Naive thymus-derived CD8-positive, alpha-beta T cell (primary cell): ENCODE results near the gene BLM. TPM values are rescaled to one million over a fixed set of nuclear protein-coding genes. Genes with fewer than 3 reads are reported as not detected.
"Not testable (repeated sequence)": the region's sequence is repeated elsewhere in the genome, so short reads cannot be mapped to it uniquely, and the experiment has no call there.

Experiments
- ATAC-seq, 2 donors: fragments of 150-1000 bp; cut with Tn5 transposase in 1 of 2; sonication (Bioruptor Pico), chemical (Tn5 transposase) in 1 of 2; 1 replicate in 1 of 2; 2 replicates in 1 of 2; pipeline ENCODE4 v1.10.0; 2021; ENCODE audit warnings: mild to moderate bottlenecking in 2 of 2, moderate library complexity in 2 of 2
- POLR2A ChIA-PET: fragments of 350-600 bp; sonication (Branson Sonifier 250); formaldehyde crosslinking; loops from one replicate; lab custom pipeline; 2021; ENCODE audit warnings: antibody characterized with exemption; lab: Charles Lee
- DNase-seq, 10 donors: peaks; one replicate each; pipeline versions ENCODE4 v3.0.0 to v3.0.0-alpha.2; 2020 to 2022
- H3K27ac Mint-ChIP-seq, 10 donors: one replicate each; pipeline ENCODE4 v1.8.0; 2020 to 2022; ENCODE audit warnings: mild to moderate bottlenecking in 10 of 10, mixed read lengths in 10 of 10, moderate library complexity in 4 of 10, inconsistent platforms in 1 of 10
- H3K27me3 Mint-ChIP-seq, 5 donors: one replicate each; pipeline ENCODE4 v1.8.0; 2021 to 2022; ENCODE audit warnings: mixed read lengths in 5 of 5
- H3K36me3 Mint-ChIP-seq, 3 donors: one replicate each; pipeline ENCODE4 v1.8.0; 2020 to 2022; ENCODE audit warnings: mixed read lengths in 3 of 3, mild to moderate bottlenecking in 2 of 3, inconsistent platforms in 1 of 3
- H3K4me1 Mint-ChIP-seq, 4 donors: one replicate each; pipeline ENCODE4 v1.8.0; 2021 to 2022; ENCODE audit warnings: mixed read lengths in 4 of 4
- H3K4me3 Mint-ChIP-seq, 10 donors: one replicate each; pipeline ENCODE4 v1.8.0; 2020 to 2022; ENCODE audit warnings: mild to moderate bottlenecking in 10 of 10, mixed read lengths in 10 of 10, moderate library complexity in 6 of 10, inconsistent platforms in 1 of 10
- H3K9me3 Mint-ChIP-seq, 9 donors: one replicate each; pipeline ENCODE4 v1.8.0; 2020 to 2022; ENCODE audit warnings: mixed read lengths in 9 of 9, mild to moderate bottlenecking in 3 of 9, inconsistent platforms in 1 of 9, moderate library complexity in 1 of 9
- polyA plus RNA-seq, 3 donors: library from polyadenylated mRNA; unstranded; fragments of 300-500 nt; fragmentation: Illumina TruSeq; gene quantifications; one replicate each; pipeline ENCODE4 v1.2.3, GENCODE V29; 2021
- total RNA-seq, 8 experiments: library from RNA in 2 of 8; stranded (reverse) in 2 of 8; gene quantifications; one replicate each; pipeline ENCODE4 v1.2.3 and lab custom pipeline; 2021 to 2026

Gene BLM
- total and polyA plus RNA-seq, 5 experiments from 2014 or later: 2.6 to 7.1 (median 4.1) TPM

GRCh38 chr15:90711842-90712241 is 5.3 kb upstream of the BLM start:
- no peak for ATAC-seq
- Mint-ChIP-seq H3K4me3 (no peak overlapping the region), H3K4me1 (peaks cover 12 to 31% (median 28%) of the 10 kb centered on the region in 4 donors), H3K27ac (peak overlapping the region in 3 of 10 donors; percentile 3 to 81 (median 23)), H3K36me3 (no peaks in the 10 kb centered on the region), H3K9me3 (no peaks in the 10 kb centered on the region), H3K27me3 (no peaks in the 10 kb centered on the region)
- DNase-seq: no peak
- POLR2A ChIA-PET: interaction anchor here (0.6 to 0.7 kb wide), 4 partner anchors 12 to 214 kb away, joined by 3 to 4 read pairs (median 4); no protein-coding TSS in a partner anchor

GRCh38 chr15:90713081-90713480 is 4.1 kb upstream of the BLM start:
- ATAC-seq (no peak), DNase-seq (no peak)
- Mint-ChIP-seq H3K4me1 (peaks cover 17 to 40% (median 37%) of the 10 kb centered on the region in 4 donors), H3K4me3 (no peak overlapping the region), H3K36me3 (no peaks in the 10 kb centered on the region), H3K9me3 (no peaks in the 10 kb centered on the region), H3K27ac (peak overlapping the region in 1 of 10 donors; percentile 24), H3K27me3 (no peaks in the 10 kb centered on the region)
- POLR2A ChIA-PET: no interaction called here

GRCh38 chr15:90716317-90716975 is 700 bp upstream of the BLM start:
- ATAC-seq (no peak), DNase-seq (peak in 1 of 10 donors; percentile 0)
- Mint-ChIP-seq H3K4me1 (peaks cover 14 to 36% (median 34%) of the 10 kb centered on the region in 4 donors), H3K27ac (peak overlapping the region; percentile 91 to 98 (median 94)), H3K9me3 (no peaks in the 10 kb centered on the region), H3K36me3 (no peaks in the 10 kb centered on the region), H3K4me3 (peak overlapping the region; percentile 95 to 98 (median 96)), H3K27me3 (no peaks in the 10 kb centered on the region)
- POLR2A ChIA-PET: interaction anchor here (0.5 to 2.3 kb wide), 14 partner anchors 45 to 1560 kb away, joined by 3 to 11 read pairs (median 4); partner anchors contain the start of genes HDDC3 and MAN2A2

DNA sequence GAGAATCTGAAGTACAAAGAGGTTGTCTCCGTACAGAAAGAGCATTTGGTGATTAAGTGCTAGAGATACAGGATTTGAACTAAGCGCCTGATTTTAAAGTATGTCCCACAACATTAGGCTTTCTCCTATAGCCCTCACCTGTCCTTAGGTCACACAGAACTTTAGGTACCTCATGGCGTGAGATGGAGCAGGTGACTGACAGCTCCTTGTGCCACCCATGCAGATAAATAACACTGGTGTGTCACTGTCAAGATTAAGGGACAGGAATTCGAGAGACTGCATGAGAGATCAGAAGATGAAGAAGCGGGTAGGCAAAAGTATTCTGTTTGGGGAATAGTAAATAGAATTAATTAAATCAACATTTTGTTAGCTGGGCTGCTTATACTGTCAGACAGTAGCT is 1.1 kb downstream of the BLM start:
- Mint-ChIP-seq H3K4me1 (peaks cover 14 to 30% (median 28%) of the 10 kb centered on the region in 4 donors), H3K27me3 (no peaks in the 10 kb centered on the region), H3K4me3 (peak overlapping the region; percentile 95 to 98 (median 96)), H3K27ac (peak overlapping the region in 4 of 10 donors; percentile 93 to 98 (median 96)), H3K9me3 (no peaks in the 10 kb centered on the region), H3K36me3 (no peaks in the 10 kb centered on the region)
- DNase-seq (no peak), ATAC-seq (no peak)
- POLR2A ChIA-PET: interaction anchor here (0.6 to 2.3 kb wide), 5 partner anchors 59 to 215 kb away, joined by 3 to 11 read pairs (median 5); partner anchors contain the start of gene MAN2A2

- Mint-ChIP-seq H3K27me3 (no peaks in the 10 kb centered on the region), H3K4me1 (peaks cover 20 to 37% (median 28%) of the 10 kb centered on the region in 4 donors), H3K4me3 (peak overlapping the region in 3 of 10 donors; percentile 3 to 30 (median 26)), H3K36me3 (peaks cover 0 to 10% (median 0%) of the 10 kb centered on the region in 3 donors), H3K9me3 (no peaks in the 10 kb centered on the region), H3K27ac (no peak overlapping the region)
- DNase-seq (no peak), ATAC-seq (no peak)
- POLR2A ChIA-PET: no interaction called here
Measured at GRCh38 chr15:90720131-90720530, 3.0 kb downstream of the BLM start.

GRCh38 chr15:90729261-90729660 is 12.1 kb downstream of the BLM start:
- H3K27ac Mint-ChIP-seq: no peak overlapping the region
- POLR2A ChIA-PET: no interaction called here
- H3K36me3 Mint-ChIP-seq: peaks cover 0 to 34% (median 9%) of the 10 kb centered on the region in 3 donors
- peaks cover 0 to 5% (median 3%) of the 10 kb centered on the region in 9 donors for H3K9me3 Mint-ChIP-seq
- peaks cover 0 to 12% (median 6%) of the 10 kb centered on the region in 4 donors for H3K4me1 Mint-ChIP-seq
- H3K27me3 Mint-ChIP-seq: no peaks in the 10 kb centered on the region
- no peak for DNase-seq
- no peak for ATAC-seq
- no peak overlapping the region for H3K4me3 Mint-ChIP-seq

- DNase-seq (no peak), ATAC-seq (no peak)
- Mint-ChIP-seq H3K4me3 (no peak overlapping the region), H3K27me3 (no peaks in the 10 kb centered on the region), H3K4me1 (peaks cover 0 to 6% (median 3%) of the 10 kb centered on the region in 4 donors), H3K36me3 (peaks cover 0 to 29% (median 15%) of the 10 kb centered on the region in 3 donors), H3K27ac (no peak overlapping the region), H3K9me3 (peaks cover 0 to 5% (median 3%) of the 10 kb centered on the region in 9 donors)
- POLR2A ChIA-PET: no interaction called here
Measured at GRCh38 chr15:90730290-90730689, 13.1 kb downstream of the BLM start.

- POLR2A ChIA-PET: no interaction called here
- peaks cover 0 to 13% (median 7%) of the 10 kb centered on the region in 3 donors for H3K36me3 Mint-ChIP-seq
- ATAC-seq: no peak
- peaks cover 0 to 13% (median 2%) of the 10 kb centered on the region in 4 donors for H3K4me1 Mint-ChIP-seq
- no peak overlapping the region for H3K4me3 Mint-ChIP-seq
- H3K9me3 Mint-ChIP-seq: peaks cover 0 to 5% (median 3%) of the 10 kb centered on the region in 9 donors
- no peaks in the 10 kb centered on the region for H3K27me3 Mint-ChIP-seq
- no peak for DNase-seq
- H3K27ac Mint-ChIP-seq: no peak overlapping the region
Measured at GRCh38 chr15:90735923-90736322, 18.8 kb downstream of the BLM start.

DNA sequence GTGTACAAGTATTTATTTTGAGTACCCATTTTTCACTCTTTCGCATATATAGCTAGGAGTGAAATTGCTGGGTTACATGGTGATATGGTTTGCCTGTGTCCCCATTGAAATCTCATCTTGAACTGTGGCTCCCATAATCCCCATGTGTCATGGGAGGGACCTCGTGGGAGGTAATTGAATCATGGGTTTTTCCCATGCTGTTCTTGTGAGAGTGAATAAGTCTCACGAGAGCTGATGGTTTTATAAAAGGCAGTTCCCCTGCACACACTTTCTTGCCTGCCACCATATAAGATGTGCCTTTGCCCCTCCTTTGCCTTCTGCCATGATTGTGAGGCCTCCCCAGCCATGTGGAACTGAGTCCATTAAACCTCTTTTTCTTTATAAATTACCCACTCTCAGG is 23.4 kb downstream of the BLM start:
- peaks cover 7 to 27% (median 9%) of the 10 kb centered on the region in 4 donors for H3K4me1 Mint-ChIP-seq
- H3K36me3 Mint-ChIP-seq, H3K27ac Mint-ChIP-seq, H3K4me3 Mint-ChIP-seq, POLR2A ChIA-PET, ATAC-seq, H3K27me3 Mint-ChIP-seq, DNase-seq, H3K9me3 Mint-ChIP-seq: not testable (repeated sequence)

DNA sequence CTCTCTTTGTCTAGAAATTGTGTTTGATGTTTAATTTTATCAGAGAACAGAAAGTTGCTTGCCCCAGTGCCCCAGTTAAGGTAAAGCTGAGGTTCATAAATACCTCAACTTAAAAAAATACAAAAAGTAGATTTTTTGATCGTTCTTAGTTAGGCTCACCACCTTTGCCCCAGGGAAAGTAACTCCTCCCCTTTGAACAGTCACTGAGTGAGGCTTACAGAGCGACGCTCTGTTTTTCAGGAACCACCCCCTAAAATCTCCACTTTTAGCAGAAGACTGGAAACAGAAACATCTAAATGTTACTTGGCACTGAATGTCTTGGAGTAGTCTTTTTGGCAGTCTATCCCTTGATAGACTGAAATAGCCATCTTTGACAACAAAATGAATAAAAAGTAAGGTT is 24.9 kb downstream of the BLM start:
- Mint-ChIP-seq H3K27ac (peak overlapping the region in 2 of 10 donors; percentile 8 to 30), H3K4me3 (peak overlapping the region in 1 of 10 donors; percentile 63), H3K9me3 (peaks cover 0 to 4% (median 0%) of the 10 kb centered on the region in 9 donors), H3K27me3 (no peaks in the 10 kb centered on the region), H3K36me3 (peaks cover 0 to under 1% (median 0%) of the 10 kb centered on the region in 3 donors), H3K4me1 (peaks cover 5 to 20% (median 8%) of the 10 kb centered on the region in 4 donors)
- ATAC-seq: peak in 1 of 2 donors; percentile 49
- POLR2A ChIA-PET: no interaction called here
- DNase-seq: no peak

DNA sequence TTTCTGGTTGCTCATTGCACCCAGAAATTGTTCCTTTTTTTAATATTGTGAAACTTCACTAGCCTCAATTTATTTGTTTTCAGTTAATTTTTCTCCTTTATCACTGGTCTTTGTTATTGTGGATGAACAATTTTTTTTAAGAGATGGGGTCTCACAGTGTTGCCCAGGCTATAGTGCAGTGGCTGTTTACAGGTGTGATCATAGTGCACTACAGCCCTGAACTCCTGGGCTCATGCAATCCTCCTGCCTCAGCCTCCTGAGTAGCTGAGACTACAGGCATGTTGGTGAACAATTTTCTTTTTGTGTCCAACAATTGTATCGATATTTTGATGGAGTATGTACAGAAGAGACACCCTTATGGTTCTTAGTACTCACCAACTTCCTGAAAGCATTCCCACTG is 26.3 kb downstream of the BLM start:
- DNase-seq (no peak), ATAC-seq (no peak)
- no peak overlapping the region for H3K27ac Mint-ChIP-seq
- peaks cover 0 to 4% (median 0%) of the 10 kb centered on the region in 9 donors for H3K9me3 Mint-ChIP-seq
- peaks cover 0 to 6% (median 5%) of the 10 kb centered on the region in 3 donors for H3K36me3 Mint-ChIP-seq
- H3K4me1 Mint-ChIP-seq: peaks cover 5 to 20% (median 8%) of the 10 kb centered on the region in 4 donors
- no peak overlapping the region for H3K4me3 Mint-ChIP-seq
- no peaks in the 10 kb centered on the region for H3K27me3 Mint-ChIP-seq
- POLR2A ChIA-PET: no interaction called here

GRCh38 chr15:90744759-90745402 is 27.7 kb downstream of the BLM start:
- POLR2A ChIA-PET: no interaction called here
- no peak for DNase-seq

GRCh38 chr15:90749754-90750153 is 32.6 kb downstream of the BLM start:
- H3K4me1 Mint-ChIP-seq: peaks cover 0 to 10% (median 1%) of the 10 kb centered on the region in 4 donors
- peaks cover 0 to 44% (median 19%) of the 10 kb centered on the region in 3 donors for H3K36me3 Mint-ChIP-seq
- H3K4me3 Mint-ChIP-seq: no peak overlapping the region
- H3K27me3 Mint-ChIP-seq: no peaks in the 10 kb centered on the region
- H3K9me3 Mint-ChIP-seq: no peaks in the 10 kb centered on the region
- POLR2A ChIA-PET: no interaction called here
- ATAC-seq (no peak), DNase-seq (no peak)
- no peak overlapping the region for H3K27ac Mint-ChIP-seq

More at GRCh38 chr15:90744759-90745402, 27.7 kb downstream of the BLM start:
- peaks cover 0 to 4% (median 0%) of the 10 kb centered on the region in 9 donors for H3K9me3 Mint-ChIP-seq
- peaks cover 0 to 19% (median 12%) of the 10 kb centered on the region in 3 donors for H3K36me3 Mint-ChIP-seq
- no peak overlapping the region for H3K4me3 Mint-ChIP-seq
- H3K4me1 Mint-ChIP-seq: peaks cover 5 to 20% (median 8%) of the 10 kb centered on the region in 4 donors
- H3K27ac Mint-ChIP-seq: no peak overlapping the region
- ATAC-seq: no peak
- H3K27me3 Mint-ChIP-seq: no peaks in the 10 kb centered on the region
